HFFc6 (cell line): ENCODE data around the gene CEACAM8. TPM values are rescaled to one million over a fixed set of nuclear protein-coding genes. Genes with fewer than 3 reads are reported as not detected.
"Not testable (repeated sequence)": the region's sequence is repeated elsewhere in the genome, so short reads cannot be mapped to it uniquely, and the experiment has no call there.

ENCODE experiments used
- DNase-seq: peaks from one replicate; pipeline ENCODE4 v3.0.0-alpha.2; 2018
- H3K27ac Mint-ChIP-seq: 2 replicates; pipeline ENCODE4 v1.8.0; 2020; ENCODE audit warnings: mild to moderate bottlenecking, mixed read lengths
- H3K27me3 Mint-ChIP-seq: 2 replicates; pipeline ENCODE4 v1.8.0; 2021; ENCODE audit warnings: mild to moderate bottlenecking, moderate library complexity, mixed read lengths; ENCODE audit not compliant: insufficient read depth
- H3K36me3 Mint-ChIP-seq: 2 replicates; pipeline ENCODE4 v1.8.0; 2021; ENCODE audit warnings: low read depth, mixed read lengths
- H3K4me1 Mint-ChIP-seq: 2 replicates; pipeline ENCODE4 v1.8.0; 2020; ENCODE audit warnings: low read depth, mixed read lengths
- H3K4me3 Mint-ChIP-seq: 2 replicates; pipeline ENCODE4 v1.8.0; 2020; ENCODE audit warnings: mild to moderate bottlenecking, moderate library complexity, mixed read lengths
- H3K9me3 Mint-ChIP-seq: 2 replicates; pipeline ENCODE4 v1.8.0; 2020; ENCODE audit warnings: mild to moderate bottlenecking, mixed read lengths
- total RNA-seq, 6 experiments: library from RNA; stranded (reverse); fragmentation: NEBNext Ultra II Directional; extraction: Animal tissue kit (Norgen Biotek cat#: 25700); gene quantifications; 2 replicates in 1 of 6; 3 replicates in 5 of 6; pipeline ENCODE4 v1.2.3, GENCODE V29; 2021
- TF ChIP-seq, protein P1 (sequence below): fragments of 200-600 bp; sonication (generic); IDR thresholded peaks from 2 replicates; pipeline ENCODE4 v1.5.0; 2021; ENCODE audit warnings: antibody characterized with exemption, mild to moderate bottlenecking

The CEACAM8 gene
- total RNA-seq, 6 experiments from 2014 or later = not detected

DNA sequence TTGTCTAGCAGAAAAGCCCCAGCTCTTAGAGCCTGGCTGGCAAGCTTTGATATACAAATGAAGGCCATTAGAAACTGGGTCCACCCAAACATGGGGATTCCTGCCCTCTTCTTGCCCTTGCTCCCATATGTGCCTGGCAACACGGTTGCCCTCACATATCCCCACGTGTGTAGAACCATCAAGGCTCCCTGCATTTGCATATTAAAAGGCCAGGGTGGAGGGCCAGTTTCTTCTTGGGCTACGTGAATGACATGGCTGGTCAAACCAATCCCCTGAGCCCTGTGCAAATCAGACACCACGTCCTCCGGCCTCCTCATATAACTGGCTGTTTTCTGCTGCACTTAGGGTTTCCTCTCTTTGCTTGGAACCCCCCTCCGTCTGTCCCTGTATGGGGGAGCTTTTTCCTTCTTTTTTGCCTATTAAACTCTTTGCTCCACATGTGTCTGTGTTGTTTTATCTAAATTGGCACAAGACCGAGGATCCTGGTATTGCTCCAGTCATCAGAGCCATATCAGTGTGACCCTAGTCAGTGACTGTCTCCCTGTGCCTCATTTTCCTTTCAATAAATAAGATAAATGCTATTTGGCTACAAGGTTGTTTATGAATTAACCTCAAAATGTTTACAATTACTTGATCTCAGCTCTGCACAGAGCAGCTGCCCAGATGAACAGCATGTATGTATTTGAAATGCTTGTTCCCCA, 36.1 kb downstream of the CEACAM8 start:
- DNase-seq = no peak
- H3K4me1 Mint-ChIP-seq = no peaks in the 10 kb centered on the region
- H3K36me3 Mint-ChIP-seq = peaks cover 6% of the 10 kb centered on the region; the same call in 1 of the 2 replicates
- TF ChIP-seq, protein P1, sequence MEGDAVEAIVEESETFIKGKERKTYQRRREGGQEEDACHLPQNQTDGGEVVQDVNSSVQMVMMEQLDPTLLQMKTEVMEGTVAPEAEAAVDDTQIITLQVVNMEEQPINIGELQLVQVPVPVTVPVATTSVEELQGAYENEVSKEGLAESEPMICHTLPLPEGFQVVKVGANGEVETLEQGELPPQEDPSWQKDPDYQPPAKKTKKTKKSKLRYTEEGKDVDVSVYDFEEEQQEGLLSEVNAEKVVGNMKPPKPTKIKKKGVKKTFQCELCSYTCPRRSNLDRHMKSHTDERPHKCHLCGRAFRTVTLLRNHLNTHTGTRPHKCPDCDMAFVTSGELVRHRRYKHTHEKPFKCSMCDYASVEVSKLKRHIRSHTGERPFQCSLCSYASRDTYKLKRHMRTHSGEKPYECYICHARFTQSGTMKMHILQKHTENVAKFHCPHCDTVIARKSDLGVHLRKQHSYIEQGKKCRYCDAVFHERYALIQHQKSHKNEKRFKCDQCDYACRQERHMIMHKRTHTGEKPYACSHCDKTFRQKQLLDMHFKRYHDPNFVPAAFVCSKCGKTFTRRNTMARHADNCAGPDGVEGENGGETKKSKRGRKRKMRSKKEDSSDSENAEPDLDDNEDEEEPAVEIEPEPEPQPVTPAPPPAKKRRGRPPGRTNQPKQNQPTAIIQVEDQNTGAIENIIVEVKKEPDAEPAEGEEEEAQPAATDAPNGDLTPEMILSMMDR = no peak
- H3K4me3 Mint-ChIP-seq = no peak overlapping the region
- peaks cover 8% of the 10 kb centered on the region for H3K9me3 Mint-ChIP-seq
- H3K27ac Mint-ChIP-seq = no peak overlapping the region
- H3K27me3 Mint-ChIP-seq = peaks cover 53% of the 10 kb centered on the region

DNA sequence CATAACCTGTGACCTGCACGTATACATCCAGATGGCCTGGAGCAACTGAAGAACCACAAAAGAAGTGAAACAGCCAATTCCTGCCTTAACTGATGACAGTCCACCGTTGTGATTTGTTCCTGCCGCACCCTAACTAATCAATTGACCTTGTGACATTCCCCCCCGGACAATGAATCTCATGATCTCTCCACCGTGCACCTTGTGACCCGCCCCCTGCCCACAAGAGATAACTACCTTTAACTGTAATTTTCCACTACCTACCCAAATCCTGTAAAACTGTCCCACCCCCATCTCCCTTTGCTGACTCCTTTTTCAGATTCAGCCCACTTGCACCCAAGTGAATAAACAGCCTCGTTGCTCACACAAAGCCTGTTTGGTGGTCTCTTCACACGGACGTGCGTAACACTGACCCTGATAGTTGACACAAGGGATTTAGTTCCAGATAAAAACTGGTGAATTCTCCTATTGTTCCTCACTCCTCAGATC, 37.3 kb downstream of the CEACAM8 start:
- H3K4me3 Mint-ChIP-seq, H3K27ac Mint-ChIP-seq, H3K36me3 Mint-ChIP-seq, H3K4me1 Mint-ChIP-seq, DNase-seq, H3K9me3 Mint-ChIP-seq: not testable (repeated sequence)
- peaks cover 58% of the 10 kb centered on the region for H3K27me3 Mint-ChIP-seq

DNA sequence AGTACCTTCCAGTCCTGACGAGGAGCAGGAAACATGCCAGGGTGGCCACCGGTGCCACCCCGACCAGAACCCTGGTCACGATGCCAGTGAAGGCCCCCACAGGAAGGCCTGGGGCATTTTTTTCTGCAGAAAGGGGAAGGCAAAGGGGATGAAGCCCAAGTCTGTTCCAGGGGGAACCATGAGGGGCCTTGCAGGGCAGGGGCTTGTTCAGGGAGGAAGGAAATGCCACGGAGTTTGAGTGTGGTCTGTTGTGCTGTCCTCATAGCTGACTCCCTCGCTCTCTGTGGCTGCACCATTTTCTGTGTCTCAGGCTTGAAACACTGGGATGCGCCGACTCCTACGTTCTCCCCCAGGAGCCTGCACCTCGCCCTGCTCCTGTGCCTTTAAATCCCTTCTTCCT, 38.9 kb downstream of the CEACAM8 start:
- Mint-ChIP-seq H3K36me3 (peaks cover 6% of the 10 kb centered on the region; the same call in 1 of the 2 replicates), H3K27ac (no peak overlapping the region), H3K27me3 (peaks cover 63% of the 10 kb centered on the region), H3K4me3 (no peak overlapping the region), H3K9me3 (peaks cover 8% of the 10 kb centered on the region), H3K4me1 (no peaks in the 10 kb centered on the region)
- no peak for DNase-seq
- TF ChIP-seq, protein P1 = no peak

DNA sequence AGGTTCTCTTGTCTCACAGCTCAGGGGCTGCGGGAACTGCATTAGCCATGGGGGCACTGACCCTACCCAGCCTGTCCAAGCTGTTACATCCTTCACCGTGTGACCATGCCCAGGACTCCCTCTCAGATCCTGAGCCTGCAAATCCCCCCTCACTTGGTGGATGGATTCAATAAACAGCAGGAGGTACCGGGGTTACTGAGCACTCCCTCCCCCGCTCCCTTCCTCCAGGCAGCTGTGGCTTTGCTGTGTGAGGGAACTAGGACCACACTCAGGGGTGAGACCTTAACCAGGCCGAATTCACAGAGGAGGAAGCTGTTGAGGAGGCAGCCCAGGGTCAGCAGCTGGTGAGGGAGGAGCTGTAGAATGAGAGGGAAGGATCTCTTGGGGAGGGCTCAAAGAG, 39.4 kb downstream of the CEACAM8 start:
- Mint-ChIP-seq H3K4me3 (no peak overlapping the region), H3K27me3 (peaks cover 65% of the 10 kb centered on the region), H3K27ac (no peak overlapping the region), H3K36me3 (peaks cover 6% of the 10 kb centered on the region; the same call in 1 of the 2 replicates), H3K9me3 (peaks cover 13% of the 10 kb centered on the region), H3K4me1 (no peaks in the 10 kb centered on the region)
- DNase-seq = no peak
- TF ChIP-seq, protein P1 = no peak

DNA sequence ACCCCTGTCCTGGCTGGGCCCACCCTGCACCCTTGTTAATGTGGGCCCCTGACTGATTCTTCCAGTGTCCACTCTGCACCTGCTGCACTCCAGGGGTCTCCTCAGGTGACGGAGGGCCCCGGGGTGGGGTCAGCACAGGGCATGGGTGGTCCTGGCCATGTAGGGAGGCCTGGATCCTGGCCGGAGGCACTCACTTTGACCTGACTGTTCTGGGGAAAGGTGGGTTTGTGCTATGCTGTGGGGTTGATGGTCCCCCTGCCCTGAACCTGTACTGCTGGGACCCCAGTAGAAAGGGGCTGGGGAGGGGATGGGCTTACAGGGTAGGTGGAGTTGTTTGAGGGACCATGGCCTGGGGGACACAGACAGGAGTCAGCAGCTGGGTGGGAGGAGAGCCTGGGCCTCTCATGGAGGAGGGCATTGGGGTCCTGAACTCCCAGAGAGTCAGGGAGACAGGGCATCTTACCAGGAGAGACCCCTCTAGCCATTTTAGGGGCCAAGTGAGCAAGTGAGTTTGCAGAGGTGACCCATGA, 40.6 kb downstream of the CEACAM8 start:
- DNase-seq = no peak
- H3K9me3 Mint-ChIP-seq = peaks cover 25% of the 10 kb centered on the region
- TF ChIP-seq, protein P1 = no peak
- no peaks in the 10 kb centered on the region for H3K4me1 Mint-ChIP-seq
- H3K4me3 Mint-ChIP-seq = no peak overlapping the region
- peaks cover 70% of the 10 kb centered on the region for H3K27me3 Mint-ChIP-seq
- H3K36me3 Mint-ChIP-seq = peaks cover 11% of the 10 kb centered on the region; the same call in 1 of the 2 replicates
- H3K27ac Mint-ChIP-seq = no peak overlapping the region
